AG04449 (cell line): Measurements from ENCODE around the gene MLYCD.

Experiments
- CTCF ChIA-PET: fragments of 350-600 bp; formaldehyde crosslinking; extraction: SDS; loops from one replicate; lab custom pipeline; 2021; ENCODE audit warnings: antibody characterized with exemption; lab: Yijun Ruan, JAX
- POLR2A ChIA-PET: fragments of 400-600, 350-600 bp; formaldehyde crosslinking; extraction: SDS; loops from one replicate; lab custom pipeline; 2020; ENCODE audit warnings: antibody characterized with exemption, inconsistent platforms; lab: Yijun Ruan, JAX
- DNase-seq: peaks from one replicate; pipeline ENCODE4 v3.0.0-alpha.2; 2010; ENCODE audit warnings: low read depth, low spot score
- H3K4me3 ChIP-seq: 2 replicates; pipeline ENCODE4 v1.5.1; 2011; ENCODE audit warnings: low read depth, mild to moderate bottlenecking, control low read depth, low read length
- TF ChIP-seq, protein P1 (sequence below): IDR thresholded peaks from one replicate; pipeline ENCODE4 v1.5.1; 2011; ENCODE audit warnings: mild to moderate bottlenecking, moderate library complexity, low read length, control low read depth, inconsistent platforms; ENCODE audit not compliant: insufficient read depth; ENCODE audit errors: missing control alignments

Gene MLYCD

GRCh38 chr16:83963277-83964119, 64.6 kb downstream of the MLYCD start:
- DNase-seq = no peak
- TF ChIP-seq, protein P1, sequence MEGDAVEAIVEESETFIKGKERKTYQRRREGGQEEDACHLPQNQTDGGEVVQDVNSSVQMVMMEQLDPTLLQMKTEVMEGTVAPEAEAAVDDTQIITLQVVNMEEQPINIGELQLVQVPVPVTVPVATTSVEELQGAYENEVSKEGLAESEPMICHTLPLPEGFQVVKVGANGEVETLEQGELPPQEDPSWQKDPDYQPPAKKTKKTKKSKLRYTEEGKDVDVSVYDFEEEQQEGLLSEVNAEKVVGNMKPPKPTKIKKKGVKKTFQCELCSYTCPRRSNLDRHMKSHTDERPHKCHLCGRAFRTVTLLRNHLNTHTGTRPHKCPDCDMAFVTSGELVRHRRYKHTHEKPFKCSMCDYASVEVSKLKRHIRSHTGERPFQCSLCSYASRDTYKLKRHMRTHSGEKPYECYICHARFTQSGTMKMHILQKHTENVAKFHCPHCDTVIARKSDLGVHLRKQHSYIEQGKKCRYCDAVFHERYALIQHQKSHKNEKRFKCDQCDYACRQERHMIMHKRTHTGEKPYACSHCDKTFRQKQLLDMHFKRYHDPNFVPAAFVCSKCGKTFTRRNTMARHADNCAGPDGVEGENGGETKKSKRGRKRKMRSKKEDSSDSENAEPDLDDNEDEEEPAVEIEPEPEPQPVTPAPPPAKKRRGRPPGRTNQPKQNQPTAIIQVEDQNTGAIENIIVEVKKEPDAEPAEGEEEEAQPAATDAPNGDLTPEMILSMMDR = no peak
- POLR2A ChIA-PET = no interaction called here
- CTCF ChIA-PET = interaction anchor here (1.4 to 16.0 kb wide), 3 partner anchors 10 to 99 kb away, joined by 4 to 662 read pairs (median 8); no protein-coding TSS in a partner anchor
- H3K4me3 ChIP-seq = no peak overlapping the region

GRCh38 chr16:83964684-83965443, 65.9 kb downstream of the MLYCD start:
- TF ChIP-seq, protein P1 = no peak
- POLR2A ChIA-PET = no interaction called here
- DNase-seq = no peak
- CTCF ChIA-PET = interaction anchor here (1.4 to 16.0 kb wide), 4 partner anchors 8 to 97 kb away, joined by 4 to 662 read pairs (median 9); no protein-coding TSS in a partner anchor
- H3K4me3 ChIP-seq = no peak overlapping the region

DNA sequence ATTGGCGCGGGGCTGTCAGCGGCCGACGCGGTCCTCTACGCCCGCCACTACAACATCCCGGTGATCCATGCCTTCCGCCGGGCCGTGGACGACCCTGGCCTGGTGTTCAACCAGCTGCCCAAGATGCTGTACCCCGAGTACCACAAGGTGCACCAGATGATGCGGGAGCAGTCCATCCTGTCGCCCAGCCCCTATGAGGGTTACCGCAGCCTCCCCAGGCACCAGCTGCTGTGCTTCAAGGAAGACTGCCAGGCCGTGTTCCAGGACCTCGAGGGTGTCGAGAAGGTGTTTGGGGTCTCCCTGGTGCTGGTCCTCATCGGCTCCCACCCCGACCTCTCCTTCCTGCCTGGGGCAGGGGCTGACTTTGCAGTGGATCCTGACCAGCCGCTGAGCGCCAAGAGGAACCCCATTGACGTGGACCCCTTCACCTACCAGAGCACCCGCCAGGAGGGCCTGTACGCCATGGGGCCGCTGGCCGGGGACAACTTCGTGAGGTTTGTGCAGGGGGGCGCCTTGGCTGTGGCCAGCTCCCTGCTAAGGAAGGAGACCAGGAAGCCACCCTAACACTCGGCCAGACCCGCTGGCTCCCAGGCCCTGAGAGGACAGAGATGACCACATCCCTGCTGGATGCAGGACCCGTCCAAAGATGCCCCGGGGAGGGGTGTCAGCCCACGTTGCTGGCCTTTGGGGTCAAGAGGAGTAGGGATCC, 66.7 kb downstream of the MLYCD start:
- TF ChIP-seq, protein P1 = no peak
- DNase-seq = no peak
- ChIA-PET POLR2A (no interaction called here), CTCF (interaction anchor here (1.7 to 16.0 kb wide), 3 partner anchors 9 to 97 kb away, joined by 4 to 662 read pairs (median 10); no protein-coding TSS in a partner anchor)
- H3K4me3 ChIP-seq = no peak overlapping the region

GRCh38 chr16:83966153-83966696, 67.3 kb downstream of the MLYCD start:
- ChIA-PET CTCF (interaction anchor here (1.2 to 16.0 kb wide), 5 partner anchors 9 to 96 kb away, joined by 3 to 662 read pairs (median 6); partner anchors contain the start of gene OSGIN1), POLR2A (no interaction called here)

GRCh38 chr16:83967091-83967490, 68.2 kb downstream of the MLYCD start:
- DNase-seq = no peak
- no peak overlapping the region for H3K4me3 ChIP-seq
- CTCF ChIA-PET = interaction anchor here (0.7 to 16.0 kb wide), 5 partner anchors 10 to 95 kb away, joined by 3 to 662 read pairs (median 4); partner anchors contain the start of gene OSGIN1
- TF ChIP-seq, protein P1 = no peak
- POLR2A ChIA-PET = no interaction called here

More at GRCh38 chr16:83966153-83966696, 67.3 kb downstream of the MLYCD start:
- TF ChIP-seq, protein P1 = no peak
- no peak for DNase-seq
- no peak overlapping the region for H3K4me3 ChIP-seq
